GM12878 (cell line): ENCODE data around the gene PPP2R2D. TPM values are rescaled to one million over a fixed set of nuclear protein-coding genes. Genes with fewer than 3 reads are reported as not detected.

Source experiments
- EZH2 ChIP-seq: IDR thresholded peaks from 2 replicates; pipeline ENCODE4 v1.6.1; 2012; ENCODE audit warnings: low read depth, mild to moderate bottlenecking, control low read depth, inconsistent platforms, low read length, borderline replicate concordance; ENCODE audit not compliant: control insufficient read depth
- TBL1XR1 ChIP-seq: IDR thresholded peaks from 2 replicates; pipeline ENCODE4 v1.6.1; 2012; ENCODE audit warnings: low read depth, low read length, improper control_type of control experiment
- ZBTB4 ChIP-seq: fragments of 450-650 bp; formaldehyde crosslinking; IDR thresholded peaks from 2 replicates; pipeline ENCODE4 v1.4.0; 2022; ENCODE audit warnings: mild to moderate bottlenecking, moderate library complexity
- polyA plus RNA-seq, 11 experiments: library from polyadenylated mRNA; depleted of rRNA in 4 of 11; unstranded in 6 of 11; stranded (reverse) in 5 of 11; fragments of >200 nt; fragmentation: Nextera tagmentation in 4 of 11; fragmentation: Illumina TruSeq in 1 of 11; extraction: Ambion mirVana in 4 of 11; extraction: Trizol in 1 of 11; gene quantifications; 1 replicate in 1 of 11; 2 replicates in 10 of 11; pipeline versions ENCODE4 v1.2.1 to v1.2.3, GENCODE V29; 2011 to 2016; ENCODE audit warnings: inconsistent platforms in 2 of 11, missing spikeins in 2 of 11, low read depth in 1 of 11
- total RNA-seq, 4 experiments: library from RNA; depleted of rRNA in 3 of 4; stranded (reverse); fragments of >200 nt in 3 of 4; fragmentation: Illumina TruSeq in 1 of 4; extraction: Trizol in 1 of 4; gene quantifications; 2 replicates each; pipeline versions ENCODE4 v1.2.1 to v1.2.3, GENCODE V29; 2013 to 2021
- TF ChIP-seq, protein P1 (sequence below): fragments of 450-650 bp; IDR thresholded peaks from 2 replicates; pipeline ENCODE4 v1.6.1; 2017; ENCODE audit warnings: mild to moderate bottlenecking, moderate library complexity

The PPP2R2D gene
- total and polyA plus RNA-seq, 10 of the 15 experiments (the other 5 are each of a cell fraction or from before 2014, with no cell fraction given): 2.8 to 41.9 (median 21.8) TPM

DNA sequence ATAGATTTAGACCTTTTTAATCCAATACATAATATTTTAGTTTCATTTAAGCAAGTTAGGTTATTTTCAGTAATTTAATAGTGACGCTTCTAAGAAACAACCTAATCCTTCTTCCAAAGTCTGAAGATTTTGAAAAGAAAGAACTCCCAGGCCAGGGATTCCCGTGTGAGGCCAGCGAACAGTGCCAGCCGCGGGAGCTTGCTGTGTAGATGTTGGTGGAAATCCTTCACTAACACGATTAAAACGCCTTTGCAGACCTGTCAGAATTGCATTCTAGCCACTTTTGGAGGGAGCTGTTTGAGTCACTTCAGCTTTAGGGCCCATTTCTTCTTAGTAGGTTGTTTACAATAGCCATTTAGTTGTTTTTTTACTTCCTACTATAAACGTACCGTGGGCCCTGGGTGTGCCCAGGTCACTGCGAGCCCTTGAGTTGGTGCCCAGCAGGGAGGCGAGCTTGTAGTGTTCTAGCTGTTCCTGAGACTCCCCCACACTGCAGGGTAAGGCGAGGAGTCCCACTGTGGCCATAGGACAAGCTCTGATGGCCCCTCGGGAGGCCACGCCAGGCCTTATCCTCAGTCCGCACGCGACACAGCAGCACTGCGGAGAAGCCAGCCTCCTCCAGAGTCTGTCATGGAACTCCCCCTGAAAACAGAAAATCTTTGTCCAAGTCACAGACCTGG is 32.3 kb downstream of the PPP2R2D start (continued):
- TF ChIP-seq ZBTB4 (no peak), TBL1XR1 (no peak), EZH2 (no peak)
- TF ChIP-seq, protein P1, sequence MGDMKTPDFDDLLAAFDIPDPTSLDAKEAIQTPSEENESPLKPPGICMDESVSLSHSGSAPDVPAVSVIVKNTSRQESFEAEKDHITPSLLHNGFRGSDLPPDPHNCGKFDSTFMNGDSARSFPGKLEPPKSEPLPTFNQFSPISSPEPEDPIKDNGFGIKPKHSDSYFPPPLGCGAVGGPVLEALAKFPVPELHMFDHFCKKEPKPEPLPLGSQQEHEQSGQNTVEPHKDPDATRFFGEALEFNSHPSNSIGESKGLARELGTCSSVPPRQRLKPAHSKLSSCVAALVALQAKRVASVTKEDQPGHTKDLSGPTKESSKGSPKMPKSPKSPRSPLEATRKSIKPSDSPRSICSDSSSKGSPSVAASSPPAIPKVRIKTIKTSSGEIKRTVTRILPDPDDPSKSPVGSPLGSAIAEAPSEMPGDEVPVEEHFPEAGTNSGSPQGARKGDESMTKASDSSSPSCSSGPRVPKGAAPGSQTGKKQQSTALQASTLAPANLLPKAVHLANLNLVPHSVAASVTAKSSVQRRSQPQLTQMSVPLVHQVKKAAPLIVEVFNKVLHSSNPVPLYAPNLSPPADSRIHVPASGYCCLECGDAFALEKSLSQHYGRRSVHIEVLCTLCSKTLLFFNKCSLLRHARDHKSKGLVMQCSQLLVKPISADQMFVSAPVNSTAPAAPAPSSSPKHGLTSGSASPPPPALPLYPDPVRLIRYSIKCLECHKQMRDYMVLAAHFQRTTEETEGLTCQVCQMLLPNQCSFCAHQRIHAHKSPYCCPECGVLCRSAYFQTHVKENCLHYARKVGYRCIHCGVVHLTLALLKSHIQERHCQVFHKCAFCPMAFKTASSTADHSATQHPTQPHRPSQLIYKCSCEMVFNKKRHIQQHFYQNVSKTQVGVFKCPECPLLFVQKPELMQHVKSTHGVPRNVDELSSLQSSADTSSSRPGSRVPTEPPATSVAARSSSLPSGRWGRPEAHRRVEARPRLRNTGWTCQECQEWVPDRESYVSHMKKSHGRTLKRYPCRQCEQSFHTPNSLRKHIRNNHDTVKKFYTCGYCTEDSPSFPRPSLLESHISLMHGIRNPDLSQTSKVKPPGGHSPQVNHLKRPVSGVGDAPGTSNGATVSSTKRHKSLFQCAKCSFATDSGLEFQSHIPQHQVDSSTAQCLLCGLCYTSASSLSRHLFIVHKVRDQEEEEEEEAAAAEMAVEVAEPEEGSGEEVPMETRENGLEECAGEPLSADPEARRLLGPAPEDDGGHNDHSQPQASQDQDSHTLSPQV: no peak
